ENCODE results near the gene HIVEP3.

HIVEP3 gene

DNA sequence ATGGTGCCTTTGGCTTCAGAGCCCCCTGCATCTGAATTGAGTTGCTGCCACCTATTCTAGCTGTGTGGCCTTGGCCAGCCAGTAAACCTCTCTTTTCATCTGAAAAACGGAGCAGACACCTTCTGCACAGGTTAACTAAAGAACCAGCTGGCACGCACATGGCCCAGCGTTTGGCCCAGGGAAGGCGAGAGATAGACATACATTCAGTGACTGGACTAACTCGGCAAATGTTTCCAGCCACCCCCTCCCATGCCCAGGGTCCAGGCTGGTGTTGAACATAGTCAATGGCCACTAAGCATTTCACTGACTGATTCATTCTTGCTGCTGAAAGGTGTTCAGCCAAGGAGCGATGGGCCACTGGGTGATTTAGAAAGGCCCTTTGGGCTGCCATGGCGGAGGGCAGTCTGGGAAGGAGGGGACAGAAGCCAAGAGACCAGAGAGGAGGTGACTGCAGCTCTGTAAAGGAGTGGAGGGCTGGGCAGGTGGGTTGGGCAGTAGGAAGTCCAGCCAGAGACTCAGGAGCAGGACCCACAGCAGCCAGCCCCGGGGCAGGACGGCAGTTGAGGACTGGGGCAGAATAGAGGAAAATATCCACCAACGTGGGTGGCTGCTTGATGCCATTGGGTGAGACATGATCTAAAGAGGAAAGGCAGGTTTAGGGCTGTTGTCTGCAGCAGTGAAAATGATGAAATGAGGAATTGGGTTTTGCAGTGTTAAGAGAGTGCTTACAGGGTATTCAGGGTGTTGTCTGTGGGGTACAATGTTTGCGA, 184.3 kb downstream of the HIVEP3 start:
- no peaks in the 10 kb centered on the region for H3K36me3 ChIP-seq
- H3K4me2 ChIP-seq: peak overlapping the region in 10 of 11 experiments; percentile 47 to 96 (median 92); a peak in 17 of 22 replicates
- peaks cover 77 to 98% (median 96%) of the 10 kb centered on the region in 10 experiments for H3K4me1 ChIP-seq
- no peak overlapping the region for H3K4me3 ChIP-seq
- H4K20me1 ChIP-seq: no peaks in the 10 kb centered on the region
- TF ChIP-seq Cebpa-rat (IDR thresholded peaks at IDR 0.05): no peak
- peak overlapping the region in 9 of 11 experiments; percentile 28 to 99 (median 97); a peak in 16 of 22 replicates for H3K27ac ChIP-seq
- H3K9me3 ChIP-seq (replicated peaks in 1 of 11): peaks cover 0 to 9% (median 0%) of the 10 kb centered on the region in 11 experiments; a peak in 6 of 22 replicates
- H3K9ac ChIP-seq: peak overlapping the region in 1 of 11 experiments; percentile 34; a peak in 2 of 22 replicates
- H3K27me3 ChIP-seq: no peaks in the 10 kb centered on the region

DNA sequence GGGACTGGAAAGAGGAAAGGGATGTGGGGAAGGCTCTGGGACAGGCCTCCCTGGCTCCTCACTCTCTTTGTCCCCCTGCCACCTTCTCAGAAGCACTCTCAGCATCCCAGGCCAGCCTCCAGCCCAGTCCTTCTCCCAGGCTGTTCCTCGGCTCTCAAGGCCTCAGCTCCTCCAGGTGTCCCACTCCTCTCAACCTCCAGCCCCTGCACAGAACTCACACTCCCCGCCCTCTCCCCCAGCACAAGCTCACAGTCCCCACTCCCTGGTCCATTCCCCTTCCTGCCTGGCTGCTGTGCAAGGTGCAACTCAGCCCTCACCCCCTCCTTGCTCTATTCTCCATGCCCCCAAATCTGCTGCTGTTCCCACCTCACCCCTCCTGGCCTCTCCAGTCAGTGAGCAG, 185.0 kb downstream of the HIVEP3 start:
- Histone ChIP-seq H3K4me3 (no peak overlapping the region), H3K27me3 (no peaks in the 10 kb centered on the region), H3K27ac (peak overlapping the region in 8 of 11 experiments; percentile 44 to 99 (median 98); a peak in 15 of 22 replicates), H4K20me1 (no peaks in the 10 kb centered on the region), H3K9me3 (replicated peaks in 1 of 11) (peaks cover 0 to 9% (median 0%) of the 10 kb centered on the region in 11 experiments; a peak in 6 of 22 replicates), H3K4me2 (peak overlapping the region in 10 of 11 experiments; percentile 47 to 96 (median 92); a peak in 19 of 22 replicates), H3K9ac (peak overlapping the region in 6 of 11 experiments; percentile 7 to 40 (median 11); a peak in 5 of 22 replicates), H3K4me1 (peaks cover 77 to 100% (median 100%) of the 10 kb centered on the region in 10 experiments), H3K36me3 (no peaks in the 10 kb centered on the region)
- no peak for TF ChIP-seq Cebpa-rat (IDR thresholded peaks at IDR 0.05)

DNA sequence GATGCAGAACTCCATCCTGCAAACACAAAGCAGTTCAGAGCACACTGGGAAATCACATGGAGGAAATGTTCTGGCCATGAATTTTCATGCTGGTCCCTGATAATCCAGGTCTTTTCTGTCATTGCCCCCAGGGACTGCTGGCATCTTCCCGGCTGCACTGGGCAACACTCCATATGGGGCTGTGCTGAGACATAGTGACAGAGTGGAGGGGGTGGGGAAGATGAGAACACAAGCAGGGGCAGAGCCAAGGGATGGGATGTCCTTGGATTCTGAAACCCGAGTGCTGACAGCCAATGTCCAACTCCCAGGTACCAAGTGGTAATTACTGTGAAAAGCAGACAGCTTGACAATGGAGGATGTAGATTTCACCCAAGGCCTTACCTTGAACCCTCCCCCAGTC, 185.7 kb downstream of the HIVEP3 start:
- H4K20me1 ChIP-seq: no peaks in the 10 kb centered on the region; a peak in 1 of 22 replicates
- no peaks in the 10 kb centered on the region for H3K36me3 ChIP-seq
- peak overlapping the region; percentile 17 to 96 (median 91); a peak in 20 of 22 replicates for H3K4me2 ChIP-seq
- peak overlapping the region in 8 of 11 experiments; percentile 32 to 99 (median 94); a peak in 15 of 22 replicates for H3K27ac ChIP-seq
- no peaks in the 10 kb centered on the region for H3K27me3 ChIP-seq
- H3K9ac ChIP-seq: peak overlapping the region in 3 of 11 experiments; percentile 10 to 38 (median 12); a peak in 3 of 22 replicates
- H3K9me3 ChIP-seq (replicated peaks in 1 of 11): peaks cover 0 to 9% (median 0%) of the 10 kb centered on the region in 11 experiments; a peak in 6 of 22 replicates
- no peak for TF ChIP-seq Cebpa-rat (IDR thresholded peaks at IDR 0.05)
- H3K4me1 ChIP-seq: peaks cover 77 to 100% (median 100%) of the 10 kb centered on the region in 10 experiments
- no peak overlapping the region for H3K4me3 ChIP-seq

GRCh38 chr1:41731516-41732030, 187.1 kb downstream of the HIVEP3 start:
- Histone ChIP-seq H3K9ac (no peak overlapping the region), H3K4me1 (peaks cover 78 to 100% (median 99%) of the 10 kb centered on the region in 10 experiments), H3K27ac (peak overlapping the region in 7 of 11 experiments; percentile 44 to 99 (median 94); a peak in 11 of 22 replicates), H3K4me3 (no peak overlapping the region), H3K4me2 (peak overlapping the region; percentile 77 to 96 (median 86); a peak in 21 of 22 replicates), H3K9me3 (replicated peaks in 1 of 11) (peaks cover 0 to 9% (median 0%) of the 10 kb centered on the region in 11 experiments; a peak in 6 of 22 replicates), H4K20me1 (no peaks in the 10 kb centered on the region; a peak in 1 of 22 replicates), H3K27me3 (no peaks in the 10 kb centered on the region), H3K36me3 (no peaks in the 10 kb centered on the region)
- no peak for TF ChIP-seq Cebpa-rat (IDR thresholded peaks at IDR 0.05)

- TF ChIP-seq Cebpa-rat (IDR thresholded peaks at IDR 0.05): no peak
- Histone ChIP-seq H4K20me1 (no peaks in the 10 kb centered on the region; a peak in 1 of 22 replicates), H3K9ac (peak overlapping the region in 7 of 11 experiments; percentile 5 to 82 (median 19); a peak in 7 of 22 replicates), H3K4me1 (peaks cover 78 to 100% (median 99%) of the 10 kb centered on the region in 10 experiments), H3K9me3 (replicated peaks in 1 of 11) (peaks cover 0 to 9% (median 0%) of the 10 kb centered on the region in 11 experiments; a peak in 6 of 22 replicates), H3K27me3 (no peaks in the 10 kb centered on the region), H3K36me3 (no peaks in the 10 kb centered on the region), H3K27ac (peak overlapping the region in 9 of 11 experiments; percentile 0 to 99 (median 92); a peak in 15 of 22 replicates), H3K4me3 (no peak overlapping the region), H3K4me2 (peak overlapping the region; percentile 77 to 96 (median 86))
Measured at GRCh38 chr1:41730806-41731205, 187.9 kb downstream of the HIVEP3 start.

DNA sequence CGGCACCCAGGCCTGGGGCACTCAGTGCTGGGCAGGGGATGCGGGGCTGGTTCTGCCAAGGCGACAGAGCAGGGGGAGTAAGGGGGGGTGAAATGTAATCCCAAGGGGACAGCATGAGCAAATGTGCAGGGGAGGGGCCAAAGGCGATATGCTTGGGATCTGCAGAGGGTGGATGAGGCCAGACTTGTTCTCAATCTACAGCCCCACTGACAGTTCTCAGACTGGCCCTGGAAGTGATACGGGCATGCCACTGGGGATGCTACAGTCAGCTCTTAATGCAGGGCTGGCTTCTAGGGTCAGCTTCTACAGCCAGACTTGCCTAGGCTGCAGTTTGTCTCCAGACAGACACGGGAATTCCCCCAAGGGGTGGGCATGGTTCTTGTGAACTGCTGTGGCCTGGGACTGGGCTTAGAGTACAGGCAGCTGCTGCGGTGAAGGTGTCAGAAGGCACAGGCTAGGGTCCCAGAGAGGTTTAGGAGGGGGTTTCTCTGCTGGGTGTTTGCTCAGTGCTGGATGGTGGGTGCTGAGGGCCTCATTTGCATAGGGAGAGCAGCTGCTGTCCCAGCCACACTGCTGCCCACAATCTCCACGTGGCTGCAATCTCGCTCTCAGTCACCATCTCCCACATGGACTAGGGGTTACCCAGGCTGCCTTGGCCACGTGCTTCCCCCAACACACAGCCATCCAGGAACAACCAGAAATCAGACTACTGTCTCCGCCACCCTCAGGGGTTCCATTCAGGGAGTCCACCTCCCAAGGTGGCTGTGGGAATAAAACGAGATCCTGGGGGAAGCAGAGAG, 190.1 kb downstream of the HIVEP3 start:
- H4K20me1 ChIP-seq: no peaks in the 10 kb centered on the region; a peak in 1 of 22 replicates
- H3K27me3 ChIP-seq: no peaks in the 10 kb centered on the region
- no peak for TF ChIP-seq Cebpa-rat (IDR thresholded peaks at IDR 0.05)
- peaks cover 0 to 9% (median 0%) of the 10 kb centered on the region in 11 experiments; a peak in 6 of 22 replicates for H3K9me3 ChIP-seq (replicated peaks in 1 of 11)
- H3K4me1 ChIP-seq: peaks cover 84 to 100% (median 99%) of the 10 kb centered on the region in 10 experiments
- H3K9ac ChIP-seq: peak overlapping the region; percentile 31 to 85 (median 81); a peak in 21 of 22 replicates
- H3K27ac ChIP-seq: peak overlapping the region; percentile 55 to 99 (median 92); a peak in 21 of 22 replicates
- H3K4me2 ChIP-seq: peak overlapping the region; percentile 77 to 96 (median 86)
- no peaks in the 10 kb centered on the region for H3K36me3 ChIP-seq
- 0 out of 20 replicates have a peak overlapping the region, but pooled peaks of 1 of the 10 experiments have one; percentile 11 for H3K4me3 ChIP-seq

DNA sequence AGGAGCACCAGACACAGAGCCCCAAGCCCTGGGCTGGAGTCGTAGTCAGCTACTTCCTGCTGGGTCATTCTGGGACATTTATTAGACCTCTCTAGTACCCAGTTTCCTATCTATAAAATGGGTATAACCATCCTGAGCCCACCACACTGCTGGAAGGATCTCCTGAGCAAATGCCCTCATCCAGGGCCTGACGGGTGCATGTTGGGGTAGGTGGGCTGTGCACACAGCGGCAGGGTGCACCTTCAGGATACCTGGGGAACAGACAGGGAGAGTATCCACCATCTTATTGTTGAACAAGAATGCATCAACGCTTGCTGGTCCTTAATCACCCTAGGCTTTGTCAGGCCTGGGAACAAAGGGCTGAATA, 191.0 kb downstream of the HIVEP3 start:
- H3K27ac ChIP-seq: peak overlapping the region; percentile 55 to 99 (median 92); a peak in 21 of 22 replicates
- peaks cover 0 to 9% (median 0%) of the 10 kb centered on the region in 11 experiments; a peak in 6 of 22 replicates for H3K9me3 ChIP-seq (replicated peaks in 1 of 11)
- H3K9ac ChIP-seq: peak overlapping the region; percentile 69 to 85 (median 81); a peak in 21 of 22 replicates
- H3K4me2 ChIP-seq: peak overlapping the region; percentile 77 to 96 (median 86)
- H3K4me1 ChIP-seq: peaks cover 90 to 100% (median 99%) of the 10 kb centered on the region in 10 experiments
- no peaks in the 10 kb centered on the region for H3K27me3 ChIP-seq
- H3K36me3 ChIP-seq: no peaks in the 10 kb centered on the region
- no peak for TF ChIP-seq Cebpa-rat (IDR thresholded peaks at IDR 0.05)
- peak overlapping the region in 7 of 10 experiments; percentile 0 to 26 (median 10); a peak in 5 of 20 replicates for H3K4me3 ChIP-seq
- no peaks in the 10 kb centered on the region; a peak in 1 of 22 replicates for H4K20me1 ChIP-seq
